Measurements from ENCODE around the gene DACT1.

GRCh38 chr14:58666737-58667136 lies 29.0 kb downstream of the DACT1 start:
- no peak for TF ChIP-seq CTCF (IDR thresholded peaks at IDR 0.05)
- no peak for TF ChIP-seq POLR2AphosphoS5 (IDR thresholded peaks at IDR 0.05)
- no peak for TF ChIP-seq POLR2A (IDR thresholded peaks at IDR 0.05)
